Ascending aorta (tissue), 2 donors: ENCODE results near the gene CANT1. TPM values are rescaled to one million over a fixed set of nuclear protein-coding genes. Genes with fewer than 3 reads are reported as not detected.

ENCODE experiments used
- DNase-seq, 2 donors: peaks; one replicate each; pipeline ENCODE4 v3.0.0-alpha.2; 2019; ENCODE audit warnings: low spot score in 2 of 2
- H3K27ac ChIP-seq, 2 donors: fragments of 200-600 bp; sonication (generic); one replicate each; pipeline ENCODE4 v1.5.1; 2016 to 2017; ENCODE audit warnings: mild to moderate bottlenecking in 1 of 2
- H3K27me3 ChIP-seq: fragments of 200-600 bp; sonication (generic); one replicate; pipeline ENCODE4 v1.5.1; 2017
- H3K36me3 ChIP-seq, 2 donors: fragments of 200-600 bp; sonication (generic); one replicate each; pipeline ENCODE4 v1.5.1; 2016
- H3K4me1 ChIP-seq, 2 donors: fragments of 200-600 bp; sonication (generic); one replicate each; pipeline ENCODE4 v1.5.1; 2016 to 2017; ENCODE audit warnings: mild to moderate bottlenecking in 1 of 2
- H3K4me3 ChIP-seq, 2 donors: fragments of 200-600 bp; sonication (generic); one replicate each; pipeline ENCODE4 v1.5.1; 2016 to 2017; ENCODE audit warnings: mild to moderate bottlenecking in 1 of 2
- H3K9me3 ChIP-seq, 2 donors: fragments of 200-600 bp; sonication (generic); one replicate each; pipeline ENCODE4 v1.5.1; 2016
- intact Hi-C: fragments of 100-400 bp; cut with DNase I; formaldehyde crosslinking; loops from one replicate; pipeline ENCODE4 v1.15.1; 2023
- total RNA-seq: library from RNA; depleted of rRNA; stranded (reverse); fragments of >200 nt; gene quantifications from one replicate; pipeline ENCODE4 v1.1.0, GENCODE V29; 2016
- TF ChIP-seq, protein P1 (sequence below), 3 experiments: fragments of 200-600 bp in 2 of 3; fragments of 450-650 bp in 1 of 3; sonication (generic) in 2 of 3; IDR thresholded peaks; one replicate each; pipeline ENCODE4 v1.5.1; 2016 to 2019; ENCODE audit warnings: antibody characterized with exemption in 3 of 3, mild to moderate bottlenecking in 1 of 3, moderate library complexity in 1 of 3

CANT1 gene
- total RNA-seq, 1 donor from 2014 or later, result 67.2 TPM

GRCh38 chr17:78973792-78974520 is 35.6 kb downstream of the CANT1 start:
- peaks cover 7 to 19% of the 10 kb centered on the region in 2 donors for H3K4me1 ChIP-seq

DNA sequence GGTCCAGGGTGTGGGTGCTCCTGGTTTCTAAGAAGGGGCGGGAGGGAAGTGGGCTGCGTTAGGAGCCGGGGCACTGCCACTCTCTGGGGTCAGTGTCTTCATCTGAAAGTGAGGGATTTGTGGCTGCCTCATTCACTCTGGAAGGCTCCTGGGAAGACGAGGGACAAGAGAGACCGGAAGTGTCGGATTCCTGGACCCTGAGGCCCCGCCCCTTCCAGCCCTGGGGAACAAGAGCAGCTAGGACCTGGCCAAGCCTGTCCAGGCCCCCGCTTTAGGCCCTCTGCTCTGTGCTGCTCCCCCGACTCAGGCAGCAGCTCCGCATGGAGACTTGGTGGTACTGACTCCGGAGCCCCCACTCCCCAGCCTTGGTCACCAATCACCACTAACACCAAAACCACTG is 36.4 kb downstream of the CANT1 start:
- H3K9me3 ChIP-seq, result no peaks in the 10 kb centered on the region
- H3K36me3 ChIP-seq, result peaks cover 0 to 7% of the 10 kb centered on the region in 2 donors
- TF ChIP-seq, protein P1, sequence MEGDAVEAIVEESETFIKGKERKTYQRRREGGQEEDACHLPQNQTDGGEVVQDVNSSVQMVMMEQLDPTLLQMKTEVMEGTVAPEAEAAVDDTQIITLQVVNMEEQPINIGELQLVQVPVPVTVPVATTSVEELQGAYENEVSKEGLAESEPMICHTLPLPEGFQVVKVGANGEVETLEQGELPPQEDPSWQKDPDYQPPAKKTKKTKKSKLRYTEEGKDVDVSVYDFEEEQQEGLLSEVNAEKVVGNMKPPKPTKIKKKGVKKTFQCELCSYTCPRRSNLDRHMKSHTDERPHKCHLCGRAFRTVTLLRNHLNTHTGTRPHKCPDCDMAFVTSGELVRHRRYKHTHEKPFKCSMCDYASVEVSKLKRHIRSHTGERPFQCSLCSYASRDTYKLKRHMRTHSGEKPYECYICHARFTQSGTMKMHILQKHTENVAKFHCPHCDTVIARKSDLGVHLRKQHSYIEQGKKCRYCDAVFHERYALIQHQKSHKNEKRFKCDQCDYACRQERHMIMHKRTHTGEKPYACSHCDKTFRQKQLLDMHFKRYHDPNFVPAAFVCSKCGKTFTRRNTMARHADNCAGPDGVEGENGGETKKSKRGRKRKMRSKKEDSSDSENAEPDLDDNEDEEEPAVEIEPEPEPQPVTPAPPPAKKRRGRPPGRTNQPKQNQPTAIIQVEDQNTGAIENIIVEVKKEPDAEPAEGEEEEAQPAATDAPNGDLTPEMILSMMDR (IDR thresholded peaks at IDR 0.05), result no peak
- DNase-seq, result no peak
- H3K27ac ChIP-seq, result no peak overlapping the region
- H3K4me3 ChIP-seq, result no peak overlapping the region
- no peaks in the 10 kb centered on the region for H3K27me3 ChIP-seq
- H3K4me1 ChIP-seq, result peaks cover 7 to 12% of the 10 kb centered on the region in 2 donors
- intact Hi-C loops, result loop anchor here (5.0 kb wide), 1 partner anchor 91 kb away; no protein-coding TSS in a partner anchor

More at GRCh38 chr17:78973792-78974520, 35.6 kb downstream of the CANT1 start:
- Histone ChIP-seq H3K27ac (no peak overlapping the region), H3K4me3 (no peak overlapping the region), H3K36me3 (peaks cover 0 to 5% of the 10 kb centered on the region in 2 donors), H3K27me3 (no peaks in the 10 kb centered on the region), H3K9me3 (no peaks in the 10 kb centered on the region)
- TF ChIP-seq, protein P1 (IDR thresholded peaks at IDR 0.05), result no peak
- DNase-seq, result no peak
- intact Hi-C loops, result loop anchor here (5.0 kb wide), 1 partner anchor 92 kb away; no protein-coding TSS in a partner anchor

DNA sequence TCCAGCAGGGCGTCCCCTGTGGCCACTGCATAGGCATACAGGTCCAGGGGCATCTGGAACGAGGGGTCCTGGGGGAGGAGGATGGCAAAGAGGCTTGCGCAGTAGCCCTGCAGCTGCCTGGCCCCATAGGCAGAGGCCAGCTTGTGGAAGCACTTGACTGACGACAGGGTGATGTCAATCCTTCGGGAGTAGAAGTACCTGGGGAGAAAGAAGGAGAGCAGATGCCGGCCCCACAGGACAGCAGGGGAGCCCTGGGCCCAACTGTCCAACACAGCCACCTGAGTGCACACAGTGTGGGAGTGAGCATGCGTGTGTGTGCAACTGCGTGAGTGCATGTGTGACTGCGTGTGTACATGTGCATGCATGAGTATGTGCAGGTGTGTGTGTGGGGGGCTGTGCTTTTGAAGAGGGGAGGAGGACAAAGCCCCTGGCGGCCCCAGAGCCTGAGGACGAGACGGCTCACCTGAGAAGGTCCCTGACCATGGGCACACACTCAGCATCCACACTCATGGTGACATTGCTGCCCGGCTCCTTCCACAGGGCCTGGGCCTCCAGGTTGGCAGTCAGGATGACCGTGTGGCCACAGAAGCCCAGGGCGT is 37.0 kb downstream of the CANT1 start:
- Histone ChIP-seq H3K4me3 (no peak overlapping the region), H3K9me3 (no peaks in the 10 kb centered on the region), H3K27me3 (no peaks in the 10 kb centered on the region), H3K36me3 (peaks cover 0 to 7% of the 10 kb centered on the region in 2 donors), H3K27ac (no peak overlapping the region), H3K4me1 (peaks cover 7 to 9% of the 10 kb centered on the region in 2 donors)
- DNase-seq, result no peak
- TF ChIP-seq, protein P1 (IDR thresholded peaks at IDR 0.05), result no peak
- intact Hi-C loops, result loop anchor here (5.0 kb wide), 1 partner anchor 90 kb away; no protein-coding TSS in a partner anchor

DNA sequence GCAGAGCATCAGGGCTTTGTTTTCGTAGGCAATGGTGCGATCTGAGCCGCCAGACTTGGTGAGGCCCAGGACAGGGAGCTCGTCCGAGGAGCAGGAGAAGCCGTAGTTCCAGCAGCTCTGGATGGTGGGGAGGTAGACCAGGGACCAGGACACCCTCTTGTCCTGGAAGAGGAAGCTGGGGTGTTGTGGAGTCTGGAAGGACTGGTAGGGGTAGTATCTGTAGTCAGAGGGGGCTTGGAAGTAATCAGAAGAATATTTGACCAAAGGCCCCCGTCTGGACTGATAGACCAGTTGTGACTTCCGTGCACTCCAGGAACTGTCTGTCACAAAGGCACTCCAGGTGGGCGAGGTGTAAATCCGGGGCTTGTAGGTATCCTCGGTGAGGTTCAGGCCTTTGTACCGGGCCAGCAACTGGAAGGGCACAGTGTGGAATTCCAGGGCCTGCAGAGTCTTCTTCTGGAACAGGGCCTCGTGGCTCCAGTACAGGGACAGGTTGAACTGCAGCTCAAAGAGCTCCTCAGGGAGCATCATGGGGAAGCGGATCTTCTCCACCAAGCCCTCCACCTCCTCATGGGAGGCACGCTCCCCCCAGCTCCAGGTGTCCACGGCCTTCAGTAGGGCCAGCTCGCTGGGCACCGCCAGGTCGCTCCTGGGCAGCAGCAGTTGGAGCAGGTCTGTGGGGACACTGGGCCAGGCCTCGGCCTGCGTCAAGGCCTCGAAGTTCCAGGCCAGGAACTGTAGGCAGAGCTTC is 37.6 kb downstream of the CANT1 start:
- peaks cover 0 to 7% of the 10 kb centered on the region in 2 donors for H3K36me3 ChIP-seq
- H3K27me3 ChIP-seq, result no peaks in the 10 kb centered on the region
- no peak for DNase-seq
- peak overlapping the region in 1 of 2 donors; percentile 58 for H3K27ac ChIP-seq
- no peaks in the 10 kb centered on the region for H3K9me3 ChIP-seq
- TF ChIP-seq, protein P1 (IDR thresholded peaks at IDR 0.05), result no peak
- peaks cover 7 to 9% of the 10 kb centered on the region in 2 donors for H3K4me1 ChIP-seq
- intact Hi-C loops, result loop anchor here (1.0 to 5.0 kb wide), 5 partner anchors 33 to 131 kb away; partner anchors contain the start of genes TIMP2 and USP36
- peak overlapping the region in 1 of 2 donors; percentile 10 for H3K4me3 ChIP-seq
